ENCODE measurements around the gene TDRD7. TPM values are rescaled to one million over a fixed set of nuclear protein-coding genes. Genes with fewer than 3 reads are reported as not detected.

Gene TDRD7
- total and polyA plus RNA-seq, 9 of the 15 experiments (the other 6 are each of a cell fraction or from before 2014, with no cell fraction given): 2.2 to 7.7 (median 5.2) TPM

- TF ChIP-seq ESRRB (CRISPR knock-in tag; IDR thresholded peaks at IDR 0.05; ENCODE audit: borderline replicate concordance) (no peak), ETV1 (tag; conservative IDR thresholded peaks at IDR 0.05; ENCODE audit: low read depth) (peak; percentile 33; the same call in 1 of the 2 replicates), MYC (IDR thresholded peaks at IDR 0.05; ENCODE audit: low read depth, low read length) (peak; percentile 80), MYC (CRISPR knock-in tag; IDR thresholded peaks at IDR 0.05; ENCODE audit: borderline replicate concordance, low read depth) (no peak), GATA2 (CRISPR knock-in tag; IDR thresholded peaks at IDR 0.05) (no peak), NUFIP1 (IDR thresholded peaks at IDR 0.05; ENCODE audit: partially characterized antibody) (no peak), ZNF124 (CRISPR knock-in tag; IDR thresholded peaks at IDR 0.05) (no peak), POLR2B (IDR thresholded peaks at IDR 0.05; ENCODE audit: low read depth, partially characterized antibody) (no peak), AFF4 (CRISPR knock-in tag; IDR thresholded peaks at IDR 0.05) (no peak), CHCHD3 (CRISPR knock-in tag; IDR thresholded peaks at IDR 0.05) (no peak), CHD4 (IDR thresholded peaks at IDR 0.05; ENCODE audit: insufficient read depth, insufficient replicate concordance, low read depth, low read length, poor library complexity, severe bottlenecking) (no peak), TCF7L2 (IDR thresholded peaks at IDR 0.05; ENCODE audit: low read depth, low read length) (no peak), BHLHE40 (IDR thresholded peaks at IDR 0.05; ENCODE audit: low read length) (peak; percentile 74), PBX2 (CRISPR knock-in tag; IDR thresholded peaks at IDR 0.05; ENCODE audit: low read depth) (no peak), PBX2 (tag; conservative IDR thresholded peaks at IDR 0.05; ENCODE audit: low read depth) (no peak), ZNF707 (CRISPR knock-in tag; conservative IDR thresholded peaks at IDR 0.05) (no peak), ZKSCAN1 (IDR thresholded peaks at IDR 0.05; ENCODE audit: low read depth, low read length) (peak; percentile 78; the same call in 1 of the 2 replicates), FIP1L1 (IDR thresholded peaks at IDR 0.05; ENCODE audit: low read depth, low read length, poor library complexity, severe bottlenecking) (peak; percentile 86), ZNF184 (CRISPR knock-in tag; IDR thresholded peaks at IDR 0.05) (no peak)
Measured at GRCh38 chr9:97411789-97412625, at the start of gene TDRD7 (continued).

Measured in K562 (cell line).